CD4-positive, alpha-beta T cell treated with Interleukin-6 for 4 hours (primary cell): ENCODE measurements around the gene RBM39.
"Not testable (repeated sequence)": the region's sequence is repeated elsewhere in the genome, so short reads cannot be mapped to it uniquely, and the experiment has no call there.

Experiments used
- DNase-seq: peaks from one replicate; pipeline ENCODE4 v3.0.0-alpha.2; 2020; ENCODE audit warnings: mixed read lengths

RBM39 gene

GRCh38 chr20:35750611-35751010 lies 8.6 kb upstream of the RBM39 start:
- no peak for DNase-seq

DNA sequence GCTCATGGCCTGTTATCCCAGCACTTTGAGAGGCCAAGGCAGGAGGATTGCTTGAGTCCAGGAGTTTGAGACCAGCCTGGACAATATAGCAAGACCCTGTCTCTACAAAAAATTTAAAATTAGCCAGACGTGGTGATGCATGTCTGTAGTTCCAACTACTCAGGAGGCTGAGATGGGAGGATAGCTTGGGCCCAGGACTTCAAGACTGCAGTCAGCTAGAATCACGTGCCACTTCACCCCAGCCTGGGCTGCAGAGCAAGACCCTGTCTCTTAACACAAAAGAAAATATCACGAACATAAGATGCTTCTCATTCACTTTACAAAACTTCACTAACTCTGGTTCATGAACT lies 2.4 kb upstream of the RBM39 start:
- not testable (repeated sequence) for DNase-seq

- peak; percentile 18 for DNase-seq
Observed at GRCh38 chr20:35743693-35744491, 1.8 kb upstream of the RBM39 start.

DNA sequence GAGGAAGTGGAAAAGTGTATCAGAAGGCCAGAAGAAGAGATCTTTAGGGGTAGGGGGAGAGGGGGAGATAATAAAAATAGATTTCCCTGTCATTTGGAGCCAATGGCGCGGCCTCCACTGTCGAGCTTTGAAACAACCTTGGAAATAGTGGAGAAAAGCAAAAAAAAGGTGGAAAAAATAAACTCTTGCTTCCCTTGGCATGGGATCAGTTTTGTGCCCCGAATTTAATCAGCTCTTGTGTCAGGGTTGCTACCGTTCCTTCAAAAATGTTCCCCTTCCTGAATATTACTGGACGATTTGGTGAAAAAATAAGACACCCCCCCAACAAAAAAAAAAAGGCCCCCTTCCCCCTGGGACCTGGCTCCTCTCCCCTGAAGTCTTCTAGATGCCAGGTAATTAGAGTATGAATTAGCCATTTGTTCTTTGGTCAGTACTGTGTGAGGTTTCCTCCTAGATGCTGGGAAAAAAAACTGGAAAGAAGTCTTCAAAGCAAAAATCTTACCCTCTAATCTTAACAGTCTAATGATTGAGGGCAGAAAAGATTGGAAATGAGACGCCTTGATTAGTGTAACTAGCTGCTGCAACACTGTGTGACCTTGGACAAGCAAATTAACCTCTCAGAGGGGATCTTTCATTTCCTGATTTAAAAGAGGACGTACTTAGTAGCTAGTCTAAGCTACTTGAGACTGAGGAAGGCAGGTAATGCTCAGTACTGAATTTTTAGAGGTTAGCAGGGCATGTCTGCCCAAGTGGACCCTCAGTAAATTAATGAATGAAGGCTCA lies 872 bp upstream of the RBM39 start:
- DNase-seq = no peak

- DNase-seq = no peak
Observed at GRCh38 chr20:35739294-35740163, 2.5 kb downstream of the RBM39 start.

GRCh38 chr20:35738410-35739179 lies 3.5 kb downstream of the RBM39 start:
- DNase-seq = no peak

DNA sequence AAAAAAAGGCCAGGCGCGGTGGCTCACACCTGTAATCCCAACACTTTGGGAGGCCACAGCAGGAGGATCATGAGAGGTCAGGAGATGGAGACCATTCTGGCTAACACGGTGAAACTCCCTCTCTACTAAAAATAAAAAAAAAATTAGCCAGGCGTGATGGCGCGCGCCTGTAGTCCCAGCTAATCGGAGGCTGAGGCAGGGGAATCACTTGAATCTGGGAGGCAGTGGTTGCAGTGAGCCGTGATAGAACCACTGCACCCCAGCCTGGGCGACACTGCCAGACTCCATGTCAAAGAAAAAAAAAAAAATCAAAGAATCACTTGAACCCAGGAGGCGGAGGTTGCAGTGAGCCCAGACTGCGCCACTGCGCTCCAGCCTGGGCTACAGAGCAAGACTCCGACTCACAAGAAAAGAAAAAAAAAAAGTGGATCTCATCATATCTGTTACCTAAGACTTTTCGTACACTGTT lies 4.2 kb downstream of the RBM39 start:
- no peak for DNase-seq

- DNase-seq = no peak
Observed at GRCh38 chr20:35735826-35736470, 6.1 kb downstream of the RBM39 start.

GRCh38 chr20:35734777-35735649 lies 7.0 kb downstream of the RBM39 start:
- DNase-seq = no peak

DNA sequence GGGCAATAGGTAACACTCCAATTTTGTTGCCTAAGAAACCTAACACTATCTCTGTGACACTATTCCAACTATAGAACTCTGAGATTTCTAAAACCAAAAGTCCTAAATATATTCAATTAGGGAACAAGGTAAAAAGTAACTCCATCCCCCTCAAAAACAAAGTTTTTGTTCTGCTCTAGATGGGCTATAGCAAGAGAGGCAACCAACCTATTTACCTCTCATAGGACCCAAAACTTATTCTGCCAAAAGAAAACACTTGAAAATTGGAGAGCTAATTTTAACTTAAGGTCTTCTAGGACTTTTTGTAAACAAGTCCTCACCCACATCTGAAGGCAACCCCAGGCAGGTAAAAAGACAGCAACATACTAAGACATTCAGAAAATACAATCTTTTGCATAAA lies 7.7 kb downstream of the RBM39 start:
- DNase-seq = no peak

DNA sequence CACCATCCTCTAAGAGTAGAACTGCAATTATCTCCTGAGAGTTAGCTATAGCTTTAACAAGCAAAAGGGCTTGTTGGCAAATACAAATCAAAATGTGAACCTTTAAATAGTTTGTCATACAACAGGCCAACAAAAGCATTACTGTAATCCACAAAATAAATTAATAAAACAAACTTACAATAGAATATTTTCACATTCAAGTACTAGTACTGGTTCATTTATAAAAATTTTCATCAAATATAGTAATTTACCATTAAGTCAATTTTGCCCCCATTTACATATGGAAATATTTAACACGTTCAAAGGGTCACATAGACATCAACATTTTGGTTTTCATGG lies 9.4 kb downstream of the RBM39 start:
- no peak for DNase-seq

DNA sequence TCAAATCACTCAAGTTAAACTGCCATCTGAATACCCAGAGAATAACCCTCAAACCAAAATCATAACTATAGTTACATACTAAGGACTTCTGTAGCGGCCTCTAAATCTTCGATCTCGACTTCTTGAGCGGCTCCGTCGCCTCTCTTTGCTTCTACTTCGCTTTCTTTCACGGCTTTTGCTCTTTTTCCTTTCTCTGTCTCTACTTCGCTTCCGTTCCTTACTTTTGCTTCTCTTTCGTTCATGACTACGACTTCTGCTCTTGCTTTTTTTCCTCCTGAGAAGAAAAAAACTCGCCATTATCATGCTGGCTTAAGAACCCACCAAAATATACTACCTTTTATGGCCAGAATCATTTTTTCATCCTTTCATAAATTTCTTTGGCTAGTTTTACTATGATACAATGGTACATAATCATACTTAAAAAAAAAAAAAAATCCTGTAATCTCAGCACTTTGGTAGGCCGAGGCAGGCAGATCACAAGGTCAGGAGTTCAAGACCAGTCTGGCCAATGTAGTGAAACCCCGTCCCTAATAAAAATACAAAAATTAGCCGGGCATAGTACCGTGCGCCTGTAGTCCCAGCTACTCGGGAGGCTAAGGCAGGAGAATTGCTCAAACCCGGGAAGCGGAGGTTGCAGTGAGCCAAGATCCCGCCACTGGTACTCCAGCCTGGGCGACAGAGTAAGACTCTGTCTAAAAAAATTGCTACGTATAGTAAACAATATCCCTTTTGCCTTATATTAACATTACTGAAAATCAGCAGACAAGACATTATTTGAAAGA lies 10.0 kb downstream of the RBM39 start:
- DNase-seq = no peak

DNA sequence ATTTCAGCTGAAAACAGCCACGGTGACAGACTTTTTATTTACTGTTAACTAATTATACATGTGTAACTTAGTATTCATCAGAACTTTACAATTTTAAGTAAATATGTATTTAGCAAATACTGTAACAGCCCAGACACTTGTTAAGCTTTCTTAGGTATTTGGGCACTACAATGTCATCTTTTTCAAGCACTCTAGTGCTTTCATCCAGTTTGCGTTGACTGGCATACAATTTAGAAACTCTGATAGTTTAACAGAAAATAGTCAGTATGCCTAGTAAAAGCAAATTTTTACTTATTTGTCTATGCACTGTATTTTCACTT lies 10.6 kb downstream of the RBM39 start:
- DNase-seq = no peak

GRCh38 chr20:35730583-35731468 lies 11.2 kb downstream of the RBM39 start:
- no peak for DNase-seq

- DNase-seq = no peak
Observed at GRCh38 chr20:35729836-35730582, 12.1 kb downstream of the RBM39 start.

DNA sequence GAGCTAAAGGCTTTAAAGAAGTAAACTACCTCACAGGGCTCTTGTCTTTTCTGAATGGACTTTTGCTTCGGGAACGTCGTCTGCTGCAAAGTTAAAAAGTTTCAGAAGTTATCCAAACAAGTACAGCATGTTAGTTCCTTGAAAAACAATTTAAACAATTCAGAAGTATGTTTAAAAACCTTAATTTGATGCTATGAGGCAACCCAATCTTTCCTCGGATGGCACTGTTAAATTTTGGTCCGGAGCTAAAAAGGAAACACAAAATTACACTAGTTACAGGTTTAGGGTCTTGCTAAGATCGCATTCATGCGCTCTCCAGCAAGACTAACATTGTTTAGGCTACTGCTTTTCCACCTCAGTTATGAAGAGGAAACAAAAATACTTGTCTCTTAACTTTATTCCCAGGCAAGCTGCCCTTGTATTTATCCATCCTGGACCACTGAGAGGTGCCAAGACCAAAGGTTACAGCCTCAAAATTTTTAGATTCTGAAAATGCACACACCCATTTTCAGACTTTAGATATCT lies 12.7 kb downstream of the RBM39 start:
- DNase-seq = no peak

- DNase-seq = no peak
Observed at GRCh38 chr20:35726842-35727711, 15.0 kb downstream of the RBM39 start.
